GM08714 (cell line): ENCODE data around the gene SUCLG2.

ENCODE experiments used
- H3K4me3 ChIP-seq: fragments of 200-500 bp; sonication (Bioruptor generic); 2 replicates; pipeline ENCODE4 v1.5.1; 2014; ENCODE audit warnings: mild to moderate bottlenecking, low read length, inconsistent platforms
- ZNF274 ChIP-seq: IDR thresholded peaks from 2 replicates; pipeline ENCODE4 v1.6.1; 2012; ENCODE audit warnings: mild to moderate bottlenecking, low read depth, low read length

Gene SUCLG2

DNA sequence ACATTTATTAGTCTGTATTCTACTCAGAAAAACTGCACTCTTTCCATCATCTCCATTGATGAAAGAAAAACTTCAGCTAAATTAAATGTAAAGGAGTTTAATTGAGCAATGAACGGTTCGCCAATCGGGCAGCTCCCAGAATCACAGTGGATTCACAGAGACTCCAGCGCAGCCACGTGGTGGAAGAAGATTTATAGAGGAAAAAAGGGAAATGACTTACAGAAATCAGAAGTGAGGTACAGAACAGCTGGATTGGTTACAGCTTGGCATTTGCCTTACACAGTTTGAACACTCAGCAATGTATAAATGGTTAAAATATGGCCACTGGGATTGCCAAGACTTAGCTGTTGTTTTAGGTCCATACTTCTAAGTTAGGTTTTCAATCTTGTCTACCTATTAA is 2.8 kb upstream of the SUCLG2 start:
- no peak for TF ChIP-seq ZNF274

GRCh38 chr3:67656614-67657013 is 2.2 kb upstream of the SUCLG2 start:
- TF ChIP-seq ZNF274: no peak
- no peak overlapping the region for H3K4me3 ChIP-seq

More for the DNA sequence above, 2.8 kb upstream of the SUCLG2 start:
- no peak overlapping the region for H3K4me3 ChIP-seq

DNA sequence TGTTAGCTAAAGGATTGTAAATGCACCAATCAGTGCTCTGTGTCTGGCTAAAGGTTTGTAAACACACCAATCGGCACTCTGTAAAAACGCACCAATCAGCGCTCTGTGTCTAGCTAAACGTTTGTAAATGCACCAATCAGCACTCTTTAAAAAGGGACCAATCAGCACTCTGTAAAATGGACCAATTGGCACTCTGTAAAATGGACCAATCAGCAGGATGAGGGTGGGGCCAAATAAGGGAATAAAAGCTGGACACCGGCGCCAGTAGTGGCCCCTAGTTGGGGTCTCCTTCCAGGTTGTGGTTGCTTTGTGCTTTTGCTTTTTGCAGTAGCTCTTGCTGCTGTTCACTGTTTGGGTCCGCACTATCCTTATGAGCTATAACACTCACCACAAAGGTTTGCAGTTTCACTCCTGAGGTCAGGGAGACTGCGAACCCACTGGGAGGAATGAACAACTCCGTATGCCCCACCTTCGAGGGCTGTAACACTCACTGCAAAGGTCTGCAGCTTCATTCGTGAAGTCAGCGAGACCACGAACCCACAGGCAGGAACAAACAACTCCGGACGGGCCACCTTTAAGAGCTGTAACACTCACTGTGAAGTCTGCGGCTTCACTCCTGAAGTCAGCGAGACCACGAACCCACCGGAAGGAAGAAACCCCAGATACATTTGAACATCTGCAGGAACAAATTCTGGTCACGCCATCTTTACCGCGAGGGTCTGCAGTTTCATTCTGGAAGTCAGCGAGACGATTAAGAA is 1.1 kb upstream of the SUCLG2 start:
- H3K4me3 ChIP-seq: peak overlapping the region; percentile 71; the same call in 1 of the 2 replicates
- TF ChIP-seq ZNF274: no peak

- peak overlapping the region; percentile 71; the same call in 1 of the 2 replicates for H3K4me3 ChIP-seq
- TF ChIP-seq ZNF274: no peak
Observed at GRCh38 chr3:67654844-67655177, 399 bp upstream of the SUCLG2 start.

- H3K4me3 ChIP-seq: peak overlapping the region; percentile 71
- TF ChIP-seq ZNF274: no peak
Observed at GRCh38 chr3:67653425-67654098, 850 bp downstream of the SUCLG2 start.

- peak overlapping the region; percentile 1; the same call in 1 of the 2 replicates for H3K4me3 ChIP-seq
- TF ChIP-seq ZNF274: no peak
Observed at GRCh38 chr3:67650084-67650483, 4.3 kb downstream of the SUCLG2 start.

- no peak for TF ChIP-seq ZNF274
- no peak overlapping the region for H3K4me3 ChIP-seq
Observed at GRCh38 chr3:67649681-67650080, 4.7 kb downstream of the SUCLG2 start.

DNA sequence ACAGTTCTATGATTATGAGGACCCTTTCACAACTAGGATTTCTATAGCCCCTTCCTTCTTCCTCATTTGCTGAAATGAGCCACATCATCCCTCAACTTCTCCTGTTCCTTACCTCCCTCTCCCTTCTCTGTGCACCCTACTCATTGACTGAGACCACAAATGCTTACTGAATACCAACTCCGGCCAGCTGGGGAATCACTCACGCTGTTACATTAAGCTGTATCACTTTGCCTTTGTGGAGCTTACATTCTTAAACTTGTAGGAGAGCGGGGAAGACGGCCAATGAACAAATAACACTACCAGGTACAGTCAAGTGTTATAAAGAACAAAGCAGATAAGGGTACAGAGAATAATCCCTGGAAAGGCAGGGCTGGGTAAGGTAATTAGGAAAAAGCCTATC is 5.7 kb downstream of the SUCLG2 start:
- no peak for TF ChIP-seq ZNF274

GRCh38 chr3:67648229-67648628 is 6.2 kb downstream of the SUCLG2 start:
- TF ChIP-seq ZNF274: no peak
- H3K4me3 ChIP-seq: no peak overlapping the region

More for the DNA sequence above, 5.7 kb downstream of the SUCLG2 start:
- H3K4me3 ChIP-seq: no peak overlapping the region

GRCh38 chr3:67647390-67647878 is 7.0 kb downstream of the SUCLG2 start:
- H3K4me3 ChIP-seq: no peak overlapping the region
- TF ChIP-seq ZNF274: no peak

DNA sequence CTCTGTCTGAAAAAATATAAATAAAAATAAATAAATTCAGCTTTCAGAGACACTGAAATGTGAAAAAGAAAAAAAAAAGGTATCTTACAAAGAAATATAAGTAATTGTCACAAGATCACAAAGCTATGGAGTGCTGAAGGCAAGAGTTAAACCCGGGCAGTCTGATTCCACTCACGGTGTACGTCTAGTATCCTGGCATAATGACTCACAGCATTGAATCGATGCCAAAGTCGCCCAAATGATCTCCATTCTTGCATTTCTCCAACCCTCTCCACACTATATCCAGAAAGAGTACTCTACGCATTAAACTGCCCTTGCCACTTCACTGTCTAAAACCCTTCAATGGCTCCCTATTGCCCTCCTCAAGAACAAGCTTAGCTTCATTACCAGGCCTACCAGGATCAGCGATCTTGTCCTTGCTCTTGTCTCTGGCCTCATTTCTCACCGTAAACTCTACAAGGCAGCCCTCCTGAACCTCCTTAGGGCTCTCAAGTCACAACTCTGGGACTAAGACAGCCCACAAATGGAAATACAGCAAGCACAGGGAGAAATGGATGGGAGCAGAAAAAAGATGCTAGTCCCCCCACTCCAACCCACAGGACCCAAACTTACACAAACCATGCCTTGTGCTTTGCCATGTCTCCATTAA is 7.7 kb downstream of the SUCLG2 start:
- TF ChIP-seq ZNF274: no peak
- no peak overlapping the region for H3K4me3 ChIP-seq

GRCh38 chr3:67644827-67645226 is 9.6 kb downstream of the SUCLG2 start:
- TF ChIP-seq ZNF274: no peak
- no peak overlapping the region for H3K4me3 ChIP-seq

- TF ChIP-seq ZNF274: no peak
- no peak overlapping the region for H3K4me3 ChIP-seq
Observed at GRCh38 chr3:67642734-67643133, 11.7 kb downstream of the SUCLG2 start.

GRCh38 chr3:67642190-67642589 is 12.2 kb downstream of the SUCLG2 start:
- TF ChIP-seq ZNF274: no peak
- H3K4me3 ChIP-seq: no peak overlapping the region

GRCh38 chr3:67641451-67641850 is 13.0 kb downstream of the SUCLG2 start:
- no peak for TF ChIP-seq ZNF274
- no peak overlapping the region for H3K4me3 ChIP-seq
